Tibial artery (tissue), 4 donors: ENCODE data around the gene RBBP4.
A peak's percentile ranks its signal among the peaks of the same experiment; 100 is the strongest.
"Not testable (repeated sequence)": the region's sequence is repeated elsewhere in the genome, so short reads cannot be mapped to it uniquely, and the experiment has no call there.

Source experiments
- DNase-seq, 2 donors: peaks; one replicate each; pipeline ENCODE4 v3.0.0-alpha.2; 2019
- H3K27ac ChIP-seq, 2 donors: fragments of 200-600 bp; sonication (generic) in 1 of 2; 1 replicate in 1 of 2; 2 replicates in 1 of 2; pipeline ENCODE4 v1.5.1; 2018 to 2019; ENCODE audit warnings: mild to moderate bottlenecking in 1 of 2
- H3K27me3 ChIP-seq, 2 donors: fragments of 200-600 bp; sonication (generic) in 1 of 2; one replicate each; pipeline versions ENCODE4 v1.5.1 to v1.6.0; 2016 to 2019
- H3K36me3 ChIP-seq, 3 donors: fragments of 200-600 bp; sonication (generic) in 2 of 3; one replicate each; pipeline ENCODE4 v1.5.1; 2016 to 2019; ENCODE audit warnings: mild to moderate bottlenecking in 2 of 3
- H3K4me1 ChIP-seq, 4 donors: fragments of 200-600 bp; sonication (generic) in 2 of 4; 1 replicate in 3 of 4; 2 replicates in 1 of 4; pipeline ENCODE4 v1.5.1; 2016 to 2019
- H3K4me3 ChIP-seq, 2 donors: fragments of 200-600 bp; sonication (generic) in 1 of 2; 1 replicate in 1 of 2; 2 replicates in 1 of 2; pipeline ENCODE4 v1.5.1; 2018 to 2019; ENCODE audit warnings: mild to moderate bottlenecking in 2 of 2
- H3K9me3 ChIP-seq, 3 donors: fragments of 200-600 bp; sonication (generic) in 1 of 3; one replicate each; pipeline ENCODE4 v1.5.1; 2016 to 2019
- intact Hi-C: fragments of 100-400 bp; cut with DNase I; formaldehyde crosslinking; loops from one replicate; pipeline ENCODE4 v1.15.0; 2023; ENCODE audit warnings: low total_unique reads
- TF ChIP-seq, protein P1 (sequence below), 2 experiments: fragments of 200-600 bp in 1 of 2; fragments of 450-650 bp in 1 of 2; IDR thresholded peaks; one replicate each; pipeline ENCODE4 v1.5.1; 2017 to 2019; ENCODE audit warnings: antibody characterized with exemption in 2 of 2, mild to moderate bottlenecking in 1 of 2, moderate library complexity in 1 of 2

Gene RBBP4

DNA sequence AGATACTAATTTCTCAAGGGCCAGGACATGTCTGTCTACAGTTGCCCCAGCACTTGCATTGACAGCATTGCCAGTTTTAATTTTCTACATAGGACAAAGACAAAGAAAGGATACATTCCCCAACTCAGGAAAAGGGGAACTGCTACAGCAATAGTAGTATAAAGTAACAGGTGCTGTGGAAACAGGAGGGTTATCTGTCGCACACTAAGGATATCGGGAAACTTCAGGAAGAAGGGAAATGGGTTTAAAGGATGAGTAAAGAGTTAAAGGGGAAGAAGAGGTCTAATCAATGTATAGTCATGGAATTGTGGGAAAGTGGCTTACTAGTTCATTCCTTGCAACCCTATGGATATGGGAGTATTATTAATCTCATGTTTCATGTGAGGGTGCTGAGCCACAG is 35.4 kb downstream of the RBBP4 start:
- peaks cover 0 to 17% (median 0%) of the 10 kb centered on the region in 4 donors for H3K4me1 ChIP-seq
- TF ChIP-seq, protein P1, sequence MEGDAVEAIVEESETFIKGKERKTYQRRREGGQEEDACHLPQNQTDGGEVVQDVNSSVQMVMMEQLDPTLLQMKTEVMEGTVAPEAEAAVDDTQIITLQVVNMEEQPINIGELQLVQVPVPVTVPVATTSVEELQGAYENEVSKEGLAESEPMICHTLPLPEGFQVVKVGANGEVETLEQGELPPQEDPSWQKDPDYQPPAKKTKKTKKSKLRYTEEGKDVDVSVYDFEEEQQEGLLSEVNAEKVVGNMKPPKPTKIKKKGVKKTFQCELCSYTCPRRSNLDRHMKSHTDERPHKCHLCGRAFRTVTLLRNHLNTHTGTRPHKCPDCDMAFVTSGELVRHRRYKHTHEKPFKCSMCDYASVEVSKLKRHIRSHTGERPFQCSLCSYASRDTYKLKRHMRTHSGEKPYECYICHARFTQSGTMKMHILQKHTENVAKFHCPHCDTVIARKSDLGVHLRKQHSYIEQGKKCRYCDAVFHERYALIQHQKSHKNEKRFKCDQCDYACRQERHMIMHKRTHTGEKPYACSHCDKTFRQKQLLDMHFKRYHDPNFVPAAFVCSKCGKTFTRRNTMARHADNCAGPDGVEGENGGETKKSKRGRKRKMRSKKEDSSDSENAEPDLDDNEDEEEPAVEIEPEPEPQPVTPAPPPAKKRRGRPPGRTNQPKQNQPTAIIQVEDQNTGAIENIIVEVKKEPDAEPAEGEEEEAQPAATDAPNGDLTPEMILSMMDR (IDR thresholded peaks at IDR 0.05): no peak
- no peak overlapping the region for H3K27ac ChIP-seq
- no peaks in the 10 kb centered on the region for H3K9me3 ChIP-seq
- no peaks in the 10 kb centered on the region for H3K27me3 ChIP-seq
- DNase-seq: no peak
- intact Hi-C loops: no loop called here
- H3K36me3 ChIP-seq: peaks cover 29 to 55% (median 30%) of the 10 kb centered on the region in 3 donors
- H3K4me3 ChIP-seq: no peak overlapping the region

DNA sequence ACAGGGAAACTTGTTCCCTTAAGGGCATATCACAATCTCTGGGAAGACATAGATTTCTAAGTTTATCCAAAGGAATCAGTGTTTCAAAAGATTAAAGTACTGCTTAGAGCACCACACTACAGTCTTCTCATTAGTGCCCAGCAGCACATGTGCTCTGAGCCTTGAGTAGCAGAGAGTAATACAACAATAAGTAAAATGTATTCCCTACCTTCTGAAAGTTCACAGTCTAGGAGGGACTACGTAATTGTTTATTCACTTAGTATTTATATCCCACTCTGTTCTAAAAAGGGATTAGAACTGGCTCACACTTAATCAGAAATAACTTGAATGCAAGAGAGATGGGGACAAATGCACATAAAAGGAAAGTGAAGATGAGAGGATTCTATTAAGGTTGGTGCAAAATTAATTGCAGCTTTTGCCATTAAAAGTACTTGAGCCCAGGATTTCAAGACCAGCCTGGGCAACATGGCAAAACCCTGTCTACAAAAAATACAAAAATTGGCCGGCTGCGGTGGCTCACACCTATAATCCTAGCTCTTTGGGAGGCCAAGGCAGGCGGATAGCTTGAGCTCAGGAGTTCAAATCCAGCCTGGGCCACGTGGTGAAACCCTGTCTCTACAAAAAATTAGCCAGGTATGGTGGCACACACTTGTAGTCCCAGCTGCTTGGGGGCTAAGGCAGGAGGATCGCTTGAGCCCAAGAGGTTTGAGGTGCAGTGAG is 42.6 kb downstream of the RBBP4 start:
- intact Hi-C loops: loop anchor here (5.0 kb wide), 1 partner anchor 41 kb away; the partner anchor contains the start of genes RBBP4 and ZBTB8OS
- peak overlapping the region in 1 of 2 donors; percentile 5 for H3K4me3 ChIP-seq
- H3K36me3 ChIP-seq: peaks cover 5 to 13% (median 7%) of the 10 kb centered on the region in 3 donors
- H3K9me3 ChIP-seq: no peaks in the 10 kb centered on the region
- no peak for DNase-seq
- H3K27me3 ChIP-seq: no peaks in the 10 kb centered on the region
- peak overlapping the region; percentile 67 to 79 for H3K27ac ChIP-seq
- TF ChIP-seq, protein P1 (IDR thresholded peaks at IDR 0.05): no peak
- H3K4me1 ChIP-seq: peaks cover 0 to 42% (median 30%) of the 10 kb centered on the region in 4 donors

DNA sequence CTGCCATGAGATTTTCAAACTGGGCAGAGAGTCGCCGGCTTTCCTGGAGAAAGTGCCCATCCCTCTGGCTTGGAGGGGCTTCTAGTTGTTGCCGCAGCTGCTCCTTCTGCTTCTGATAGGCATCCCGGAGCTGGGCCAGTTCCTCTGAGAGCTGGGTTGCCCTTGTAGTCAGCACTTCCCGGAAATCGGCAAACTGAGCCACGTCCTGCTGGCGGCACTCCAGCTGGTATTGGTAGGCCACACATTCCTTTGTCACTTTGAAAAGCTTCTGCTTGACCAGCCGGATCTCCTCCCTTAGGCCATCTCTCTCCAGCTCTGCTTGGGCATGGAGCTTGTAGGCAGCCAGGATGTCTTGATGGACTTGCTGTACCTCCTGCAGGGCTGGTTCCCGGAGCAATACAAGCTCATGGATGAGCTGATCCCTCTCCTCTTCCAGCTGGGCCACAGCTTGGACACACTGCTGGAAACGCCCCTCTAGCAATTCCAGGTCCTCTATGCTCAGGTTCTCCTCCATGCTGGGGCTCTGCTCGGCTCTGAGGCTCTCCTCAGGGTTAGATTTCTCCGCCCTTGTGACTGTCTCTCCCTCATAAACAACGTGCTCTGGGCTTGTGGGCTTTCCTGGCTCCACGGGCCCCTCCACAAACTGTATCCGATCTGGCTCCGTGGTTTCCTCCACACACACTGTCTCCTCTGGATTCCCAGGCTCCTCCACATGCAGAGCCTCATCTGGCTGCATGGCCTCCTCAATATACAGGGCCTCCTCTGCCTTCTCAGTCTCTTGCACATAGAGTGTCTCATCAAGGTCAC is 44.3 kb downstream of the RBBP4 start:
- intact Hi-C loops: no loop called here
- H3K27me3 ChIP-seq: no peaks in the 10 kb centered on the region
- TF ChIP-seq, protein P1 (IDR thresholded peaks at IDR 0.05): no peak
- peaks cover 0 to 52% (median 32%) of the 10 kb centered on the region in 4 donors for H3K4me1 ChIP-seq
- peaks cover 5 to 13% (median 7%) of the 10 kb centered on the region in 3 donors for H3K36me3 ChIP-seq
- peak; percentile 83 to 86 for DNase-seq
- no peaks in the 10 kb centered on the region for H3K9me3 ChIP-seq
- no peak overlapping the region for H3K4me3 ChIP-seq
- peak overlapping the region; percentile 67 to 79 for H3K27ac ChIP-seq

DNA sequence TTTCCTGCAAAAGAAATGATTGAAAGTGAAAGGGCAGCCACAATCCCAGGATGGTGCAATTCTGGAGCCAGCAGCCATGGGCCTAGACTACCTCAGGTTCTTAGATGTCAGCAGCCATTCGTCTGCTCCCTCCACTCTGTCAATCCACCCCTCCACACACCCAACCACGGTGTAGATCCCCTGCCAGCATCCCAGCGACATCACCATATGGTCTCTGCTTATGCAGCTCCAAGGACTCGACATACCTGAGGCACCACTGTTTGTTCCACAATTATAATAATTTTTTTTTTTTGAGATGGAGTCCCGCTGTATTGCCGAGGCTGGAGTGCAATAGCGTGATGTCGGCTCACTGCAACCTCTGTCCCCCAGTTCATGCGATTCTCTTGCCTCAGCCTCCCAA is 45.0 kb downstream of the RBBP4 start:
- Histone ChIP-seq H3K36me3 (peaks cover 5 to 13% (median 7%) of the 10 kb centered on the region in 3 donors), H3K27me3 (no peaks in the 10 kb centered on the region), H3K9me3 (no peaks in the 10 kb centered on the region), H3K4me3 (no peak overlapping the region), H3K4me1 (peaks cover 0 to 58% (median 34%) of the 10 kb centered on the region in 4 donors), H3K27ac (peak overlapping the region; percentile 67 to 79)
- peak in 1 of 2 donors; percentile 57 for DNase-seq
- intact Hi-C loops: no loop called here
- TF ChIP-seq, protein P1 (IDR thresholded peaks at IDR 0.05): no peak

DNA sequence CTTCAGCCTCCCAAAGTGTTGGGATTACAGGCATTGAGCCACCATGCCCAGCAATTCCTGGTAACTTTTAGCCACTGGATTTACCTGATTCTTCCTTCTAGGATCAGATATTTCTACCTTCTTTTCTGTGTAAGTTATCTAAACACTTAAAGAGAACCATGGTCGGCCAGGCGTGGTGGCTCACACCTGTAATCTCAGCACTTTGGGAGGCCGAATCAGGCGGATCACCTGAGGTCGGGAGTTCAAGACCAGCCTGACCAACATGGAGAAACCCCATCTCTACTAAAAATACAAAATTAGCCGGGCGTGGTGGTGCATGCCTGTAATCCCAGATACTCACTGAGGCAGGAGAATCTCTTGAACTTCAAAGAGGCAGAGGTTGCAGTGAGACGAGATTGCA is 46.0 kb downstream of the RBBP4 start:
- intact Hi-C loops, H3K27me3 ChIP-seq, H3K4me3 ChIP-seq, H3K9me3 ChIP-seq: not testable (repeated sequence)
- Histone ChIP-seq H3K36me3 (peaks cover 5 to 13% (median 7%) of the 10 kb centered on the region in 3 donors), H3K27ac (peak overlapping the region in 1 of 2 donors; percentile 79), H3K4me1 (peaks cover 0 to 67% (median 44%) of the 10 kb centered on the region in 4 donors)
- peak in 1 of 2 donors; percentile 19 for DNase-seq
